GM10248 (cell line): ENCODE data around the gene TUT7.

ENCODE experiments used
- CTCF ChIA-PET: fragments of 300-600 bp; sonication (Branson Sonifier 250); formaldehyde crosslinking; extraction: SDS; loops from one replicate; lab custom pipeline; 2021; ENCODE audit warnings: antibody characterized with exemption; lab: Yijun Ruan, JAX
- POLR2A ChIA-PET: fragments of 350-650 bp; sonication (Branson Sonifier 250); formaldehyde crosslinking; extraction: SDS; loops from one replicate; lab custom pipeline; 2020; ENCODE audit warnings: antibody characterized with exemption; lab: Yijun Ruan, JAX
- DNase-seq: peaks from one replicate; pipeline ENCODE4 v3.0.0; 2012; ENCODE audit errors: extremely low spot score
- TF ChIP-seq, protein P1 (sequence below): IDR thresholded peaks from 2 replicates; pipeline ENCODE4 v1.5.1; 2012; ENCODE audit warnings: mild to moderate bottlenecking, low read depth; ENCODE audit errors: extremely low read depth, missing control alignments, control extremely low read depth

TUT7 gene

DNA sequence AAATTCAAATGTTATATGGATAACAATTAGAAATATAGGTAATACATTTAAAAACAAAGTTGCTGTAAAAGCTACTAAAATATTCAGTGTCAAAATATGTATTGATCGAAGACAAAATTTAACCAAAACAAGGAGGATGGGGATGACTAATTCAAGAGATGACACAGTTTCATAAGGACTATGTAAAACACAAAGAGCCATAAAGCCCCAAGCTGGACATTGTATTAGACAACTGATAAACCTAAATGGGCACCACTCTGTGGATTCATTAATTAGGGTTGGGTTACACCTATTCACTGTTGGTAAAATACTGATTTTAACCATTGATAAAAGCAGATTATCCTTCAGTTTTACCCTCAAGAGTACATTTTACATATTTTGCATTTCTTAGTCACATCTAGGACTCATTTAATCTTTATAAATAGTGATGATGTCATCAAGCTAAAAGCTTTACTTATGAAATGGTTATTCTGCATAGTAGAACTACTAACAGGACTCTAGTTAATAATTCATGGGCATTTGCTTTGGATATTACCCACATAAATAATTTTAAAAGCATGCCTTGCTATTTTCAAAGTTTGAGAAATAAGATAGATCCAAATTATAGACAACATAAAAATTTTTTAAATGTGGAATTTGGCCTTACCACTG is 13.7 kb downstream of the TUT7 start:
- TF ChIP-seq, protein P1, sequence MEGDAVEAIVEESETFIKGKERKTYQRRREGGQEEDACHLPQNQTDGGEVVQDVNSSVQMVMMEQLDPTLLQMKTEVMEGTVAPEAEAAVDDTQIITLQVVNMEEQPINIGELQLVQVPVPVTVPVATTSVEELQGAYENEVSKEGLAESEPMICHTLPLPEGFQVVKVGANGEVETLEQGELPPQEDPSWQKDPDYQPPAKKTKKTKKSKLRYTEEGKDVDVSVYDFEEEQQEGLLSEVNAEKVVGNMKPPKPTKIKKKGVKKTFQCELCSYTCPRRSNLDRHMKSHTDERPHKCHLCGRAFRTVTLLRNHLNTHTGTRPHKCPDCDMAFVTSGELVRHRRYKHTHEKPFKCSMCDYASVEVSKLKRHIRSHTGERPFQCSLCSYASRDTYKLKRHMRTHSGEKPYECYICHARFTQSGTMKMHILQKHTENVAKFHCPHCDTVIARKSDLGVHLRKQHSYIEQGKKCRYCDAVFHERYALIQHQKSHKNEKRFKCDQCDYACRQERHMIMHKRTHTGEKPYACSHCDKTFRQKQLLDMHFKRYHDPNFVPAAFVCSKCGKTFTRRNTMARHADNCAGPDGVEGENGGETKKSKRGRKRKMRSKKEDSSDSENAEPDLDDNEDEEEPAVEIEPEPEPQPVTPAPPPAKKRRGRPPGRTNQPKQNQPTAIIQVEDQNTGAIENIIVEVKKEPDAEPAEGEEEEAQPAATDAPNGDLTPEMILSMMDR, result no peak
- no peak for DNase-seq
- POLR2A ChIA-PET, result no interaction called here
- CTCF ChIA-PET, result interaction anchor here (1.0 to 1.5 kb wide), 3 partner anchors 8 to 12 kb away, joined by 3 to 5 read pairs (median 4); no protein-coding TSS in a partner anchor

DNA sequence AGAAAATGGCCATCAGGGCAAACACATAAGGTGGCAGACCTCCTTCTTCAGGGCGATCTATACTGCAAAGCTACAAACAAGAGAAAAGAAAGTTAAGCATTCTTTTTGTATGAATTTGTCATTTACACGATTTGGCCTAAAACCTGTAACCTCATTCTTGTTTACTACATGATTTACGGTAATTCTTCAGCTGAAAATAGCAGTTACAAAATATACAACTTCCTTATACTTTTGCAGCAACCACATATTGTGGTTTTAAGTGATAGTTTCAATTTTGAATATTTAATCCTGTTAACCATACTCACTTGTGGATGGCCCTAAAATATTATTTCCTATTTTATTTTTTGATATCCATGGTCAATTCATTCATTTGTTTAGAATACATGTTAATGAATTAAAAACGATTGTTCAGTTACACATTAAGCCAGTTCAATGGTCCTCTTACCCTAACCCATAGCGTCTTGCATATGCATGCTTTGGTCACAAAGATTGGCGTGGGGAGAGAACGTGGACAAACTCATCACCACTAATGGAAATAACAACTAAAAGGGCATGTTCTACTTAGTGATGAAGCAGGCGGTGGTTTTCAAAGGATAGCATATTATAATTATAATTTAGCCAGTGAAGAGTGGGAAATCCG is 16.6 kb downstream of the TUT7 start:
- CTCF ChIA-PET, result no interaction called here
- POLR2A ChIA-PET, result no interaction called here

DNA sequence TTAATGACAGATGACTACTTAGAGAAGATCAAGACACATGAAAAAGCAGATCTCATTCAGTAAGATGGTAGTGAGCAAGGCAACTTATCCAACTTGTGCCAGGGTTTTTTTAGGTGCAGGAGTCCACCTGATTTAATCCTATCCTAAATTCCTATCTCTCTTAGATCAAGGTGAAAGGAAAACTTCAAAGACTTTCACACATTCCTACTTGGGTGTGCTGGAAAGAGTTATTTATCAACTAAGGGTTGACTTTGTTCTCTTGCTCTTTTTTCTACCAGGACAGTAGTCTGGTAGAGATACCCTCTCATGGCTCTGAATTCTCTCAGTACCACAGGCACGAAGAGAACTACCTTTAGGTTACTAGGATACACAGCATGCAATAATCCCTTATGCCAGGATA is 18.2 kb downstream of the TUT7 start:
- DNase-seq, result no peak
- POLR2A ChIA-PET, result no interaction called here
- CTCF ChIA-PET, result no interaction called here
- TF ChIP-seq, protein P1, result no peak

More for the DNA sequence above, 16.6 kb downstream of the TUT7 start:
- TF ChIP-seq, protein P1, result no peak
- DNase-seq, result no peak

DNA sequence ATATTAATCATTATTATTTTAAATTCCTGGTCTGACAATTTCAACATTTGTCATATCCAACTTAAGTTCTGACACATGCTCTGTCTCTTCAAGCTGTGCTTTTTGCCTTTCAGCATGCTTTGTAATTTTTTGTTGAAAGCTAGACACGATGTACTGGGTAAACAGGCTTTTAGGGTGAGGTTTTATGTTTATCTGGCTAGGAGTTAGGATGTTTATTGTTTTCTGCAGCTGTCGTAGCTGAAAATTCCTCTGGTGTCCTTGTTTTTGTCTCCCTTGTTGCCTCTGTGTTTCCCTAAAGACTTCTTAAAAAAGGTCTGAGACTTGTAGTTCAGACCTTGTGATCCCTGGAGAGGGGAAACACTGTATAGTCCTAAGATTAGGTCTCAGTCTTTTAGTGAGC is 20.6 kb downstream of the TUT7 start:
- no peak for DNase-seq
- ChIA-PET CTCF (interaction anchor here (0.9 to 1.3 kb wide), 3 partner anchors 9 to 15 kb away, joined by 3 to 6 read pairs (median 3); no protein-coding TSS in a partner anchor), POLR2A (no interaction called here)
- TF ChIP-seq, protein P1, result no peak

DNA sequence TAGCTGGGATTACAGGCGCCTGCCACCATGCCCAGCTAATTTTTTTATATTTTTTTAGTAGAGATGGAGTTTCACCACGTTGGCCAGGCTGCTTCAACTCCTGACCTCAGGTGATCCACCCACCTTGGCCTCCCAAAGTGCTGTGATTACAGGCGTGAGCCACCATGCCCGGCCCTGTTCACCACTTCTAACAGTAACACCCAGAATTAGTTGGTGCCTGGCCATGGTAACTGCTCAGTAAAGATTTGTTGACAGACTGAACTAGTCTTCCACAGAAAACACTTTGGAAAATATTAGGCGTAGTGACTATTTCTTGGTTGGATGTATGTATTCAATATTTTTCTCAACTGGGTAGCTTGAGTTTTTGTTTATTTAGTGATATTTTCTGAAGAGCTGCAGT is 24.0 kb downstream of the TUT7 start:
- DNase-seq, result no peak
- ChIA-PET CTCF (interaction anchor here (1.5 kb wide), 1 partner anchor 9 kb away, joined by 5 read pairs; no protein-coding TSS in a partner anchor), POLR2A (no interaction called here)
- TF ChIP-seq, protein P1, result no peak

DNA sequence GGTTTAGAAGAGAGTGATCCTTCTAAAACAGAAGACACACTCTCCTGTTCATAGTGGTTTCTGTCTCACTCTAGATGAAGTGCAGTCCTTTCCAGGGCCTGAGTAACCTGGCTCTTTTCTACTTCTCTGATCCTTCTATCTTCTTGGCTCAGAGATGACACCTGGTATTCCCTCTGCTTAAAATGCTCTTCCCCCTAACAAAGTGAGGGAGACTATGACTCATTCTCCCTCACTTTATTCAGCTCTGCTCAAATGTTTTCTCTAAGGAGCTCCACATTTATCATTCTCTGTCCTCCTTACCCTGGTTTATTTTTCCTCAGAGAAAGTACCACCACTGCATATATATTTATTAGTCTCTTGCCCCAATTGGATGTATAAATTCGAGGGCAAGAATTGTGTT is 24.6 kb downstream of the TUT7 start:
- TF ChIP-seq, protein P1, result no peak
- CTCF ChIA-PET, result interaction anchor here (1.5 kb wide), 1 partner anchor 9 kb away, joined by 5 read pairs; no protein-coding TSS in a partner anchor
- POLR2A ChIA-PET, result no interaction called here
- no peak for DNase-seq
